Adrenal gland (tissue), 5 donors: ENCODE results near the gene OR5K4.

Source experiments
- POLR2A ChIP-seq, 2 donors: fragments of 450-650 bp; IDR thresholded peaks; one replicate each; pipeline ENCODE4 v1.6.1; 2017; ENCODE audit warnings: antibody characterized with exemption in 2 of 2, mild to moderate bottlenecking in 2 of 2, moderate library complexity in 1 of 2
- TF ChIP-seq, protein P1 (sequence below), 6 experiments: fragments of 450-650 bp in 4 of 6; fragments of 200-600 bp in 2 of 6; sonication (generic) in 1 of 6; IDR thresholded peaks; 1 replicate in 5 of 6; 2 replicates in 1 of 6; pipeline versions ENCODE4 v1.5.1 to v1.8.0; 2016 to 2021; ENCODE audit warnings: antibody characterized with exemption in 6 of 6, mild to moderate bottlenecking in 2 of 6, moderate library complexity in 1 of 6
- donor health status: DM: no; HTN: no; CAD: no.

DNA sequence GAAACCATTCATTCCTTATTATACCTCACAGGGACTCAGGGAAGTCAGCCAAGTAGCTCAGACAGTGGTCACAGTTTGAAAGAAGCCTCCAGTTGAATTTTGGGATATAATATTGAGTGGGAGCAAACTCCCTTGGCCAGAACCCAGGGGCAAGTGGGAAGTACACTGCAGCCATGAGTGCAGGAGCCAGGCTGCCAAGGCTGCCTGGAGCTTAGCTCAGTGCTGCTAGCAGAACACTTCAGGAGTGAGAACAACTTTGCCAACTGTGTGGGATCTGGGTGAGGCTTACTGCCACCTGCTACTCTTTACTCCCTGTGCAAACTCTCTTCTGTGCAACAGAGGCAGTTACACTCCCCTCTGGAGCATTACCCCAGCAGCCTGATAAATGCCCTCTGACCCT is 41.4 kb downstream of the OR5K4 start:
- TF ChIP-seq, protein P1, sequence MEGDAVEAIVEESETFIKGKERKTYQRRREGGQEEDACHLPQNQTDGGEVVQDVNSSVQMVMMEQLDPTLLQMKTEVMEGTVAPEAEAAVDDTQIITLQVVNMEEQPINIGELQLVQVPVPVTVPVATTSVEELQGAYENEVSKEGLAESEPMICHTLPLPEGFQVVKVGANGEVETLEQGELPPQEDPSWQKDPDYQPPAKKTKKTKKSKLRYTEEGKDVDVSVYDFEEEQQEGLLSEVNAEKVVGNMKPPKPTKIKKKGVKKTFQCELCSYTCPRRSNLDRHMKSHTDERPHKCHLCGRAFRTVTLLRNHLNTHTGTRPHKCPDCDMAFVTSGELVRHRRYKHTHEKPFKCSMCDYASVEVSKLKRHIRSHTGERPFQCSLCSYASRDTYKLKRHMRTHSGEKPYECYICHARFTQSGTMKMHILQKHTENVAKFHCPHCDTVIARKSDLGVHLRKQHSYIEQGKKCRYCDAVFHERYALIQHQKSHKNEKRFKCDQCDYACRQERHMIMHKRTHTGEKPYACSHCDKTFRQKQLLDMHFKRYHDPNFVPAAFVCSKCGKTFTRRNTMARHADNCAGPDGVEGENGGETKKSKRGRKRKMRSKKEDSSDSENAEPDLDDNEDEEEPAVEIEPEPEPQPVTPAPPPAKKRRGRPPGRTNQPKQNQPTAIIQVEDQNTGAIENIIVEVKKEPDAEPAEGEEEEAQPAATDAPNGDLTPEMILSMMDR (IDR thresholded peaks at IDR 0.05): no peak
- TF ChIP-seq POLR2A (IDR thresholded peaks at IDR 0.05): no peak
